Hepatocyte (in vitro differentiated cells): ENCODE measurements around the gene MAPK8IP3.

Source experiments
- EZH2 ChIP-seq: fragments of 200-600 bp; sonication (generic); IDR thresholded peaks from 2 replicates; pipeline ENCODE4 v1.6.1; 2016; ENCODE audit warnings: antibody characterized with exemption, mild to moderate bottlenecking, borderline replicate concordance
- EZH2phosphoT487 ChIP-seq: fragments of 200-600 bp; sonication (generic); IDR thresholded peaks from one replicate; pipeline ENCODE4 v1.6.1; 2018; ENCODE audit warnings: antibody characterized with exemption, mild to moderate bottlenecking, low read depth, moderate library complexity; ENCODE audit not compliant: unreplicated experiment, severe bottlenecking
- TF ChIP-seq, protein P1 (sequence below): fragments of 200-600 bp; sonication (generic); IDR thresholded peaks from 2 replicates; pipeline ENCODE4 v1.5.1; 2016; ENCODE audit warnings: antibody characterized with exemption, mild to moderate bottlenecking; ENCODE audit not compliant: poor library complexity

DNA sequence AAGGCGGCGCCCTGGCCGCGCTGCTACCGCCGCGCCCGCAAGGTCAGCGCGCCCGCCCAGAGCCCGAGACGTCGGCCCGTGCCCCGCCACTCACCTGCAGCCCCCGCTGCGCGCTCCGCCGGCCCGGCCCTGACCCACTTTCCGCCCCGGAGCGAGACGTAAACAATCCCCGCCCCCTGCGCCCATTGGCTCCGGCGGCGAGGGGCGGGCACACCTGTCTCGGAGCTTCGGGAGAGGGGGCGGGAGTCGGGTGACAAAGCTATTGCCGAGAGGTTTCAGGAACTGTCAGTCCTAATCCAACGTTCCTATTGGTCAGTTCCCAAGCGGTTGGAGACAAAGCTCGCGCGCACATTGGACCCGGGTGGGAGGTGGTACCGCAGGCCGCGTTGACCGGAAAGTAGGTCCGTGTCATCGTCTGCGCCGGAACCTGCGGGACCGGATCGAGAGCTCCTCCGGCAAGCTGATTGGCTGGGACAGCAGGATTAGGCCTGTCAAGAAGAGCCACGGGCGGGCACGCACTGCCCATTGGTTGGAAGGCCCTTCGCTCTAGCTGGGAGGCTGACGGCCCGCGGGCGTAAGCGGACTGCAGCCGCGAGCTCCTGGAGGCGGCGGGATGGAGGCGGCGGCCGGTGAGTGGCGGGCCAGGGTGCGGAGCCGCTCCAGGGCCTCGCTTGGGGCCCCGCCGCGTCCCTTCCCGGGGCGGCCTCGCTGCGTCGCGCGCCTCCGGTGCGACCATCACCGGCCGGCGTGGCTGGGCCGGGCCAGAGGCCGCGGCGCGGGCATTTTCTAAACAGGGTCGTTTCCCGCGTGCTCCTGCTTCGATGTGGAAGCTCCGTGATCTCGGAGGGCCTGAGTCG, 76.6 kb downstream of the MAPK8IP3 start, which contains the start of the genes NUBP2 and SPSB3:
- TF ChIP-seq, protein P1, sequence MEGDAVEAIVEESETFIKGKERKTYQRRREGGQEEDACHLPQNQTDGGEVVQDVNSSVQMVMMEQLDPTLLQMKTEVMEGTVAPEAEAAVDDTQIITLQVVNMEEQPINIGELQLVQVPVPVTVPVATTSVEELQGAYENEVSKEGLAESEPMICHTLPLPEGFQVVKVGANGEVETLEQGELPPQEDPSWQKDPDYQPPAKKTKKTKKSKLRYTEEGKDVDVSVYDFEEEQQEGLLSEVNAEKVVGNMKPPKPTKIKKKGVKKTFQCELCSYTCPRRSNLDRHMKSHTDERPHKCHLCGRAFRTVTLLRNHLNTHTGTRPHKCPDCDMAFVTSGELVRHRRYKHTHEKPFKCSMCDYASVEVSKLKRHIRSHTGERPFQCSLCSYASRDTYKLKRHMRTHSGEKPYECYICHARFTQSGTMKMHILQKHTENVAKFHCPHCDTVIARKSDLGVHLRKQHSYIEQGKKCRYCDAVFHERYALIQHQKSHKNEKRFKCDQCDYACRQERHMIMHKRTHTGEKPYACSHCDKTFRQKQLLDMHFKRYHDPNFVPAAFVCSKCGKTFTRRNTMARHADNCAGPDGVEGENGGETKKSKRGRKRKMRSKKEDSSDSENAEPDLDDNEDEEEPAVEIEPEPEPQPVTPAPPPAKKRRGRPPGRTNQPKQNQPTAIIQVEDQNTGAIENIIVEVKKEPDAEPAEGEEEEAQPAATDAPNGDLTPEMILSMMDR, result no peak
- no peak for TF ChIP-seq EZH2
- TF ChIP-seq EZH2phosphoT487, result no peak
